ENCODE measurements around the gene THBS2. TPM values are rescaled to one million over a fixed set of nuclear protein-coding genes. Genes with fewer than 3 reads are reported as not detected.
"Not testable (repeated sequence)": the region's sequence is repeated elsewhere in the genome, so short reads cannot be mapped to it uniquely, and the experiment has no call there.

Gene THBS2
- total RNA-seq, 2 experiments from 2014 or later, result not detected

DNA sequence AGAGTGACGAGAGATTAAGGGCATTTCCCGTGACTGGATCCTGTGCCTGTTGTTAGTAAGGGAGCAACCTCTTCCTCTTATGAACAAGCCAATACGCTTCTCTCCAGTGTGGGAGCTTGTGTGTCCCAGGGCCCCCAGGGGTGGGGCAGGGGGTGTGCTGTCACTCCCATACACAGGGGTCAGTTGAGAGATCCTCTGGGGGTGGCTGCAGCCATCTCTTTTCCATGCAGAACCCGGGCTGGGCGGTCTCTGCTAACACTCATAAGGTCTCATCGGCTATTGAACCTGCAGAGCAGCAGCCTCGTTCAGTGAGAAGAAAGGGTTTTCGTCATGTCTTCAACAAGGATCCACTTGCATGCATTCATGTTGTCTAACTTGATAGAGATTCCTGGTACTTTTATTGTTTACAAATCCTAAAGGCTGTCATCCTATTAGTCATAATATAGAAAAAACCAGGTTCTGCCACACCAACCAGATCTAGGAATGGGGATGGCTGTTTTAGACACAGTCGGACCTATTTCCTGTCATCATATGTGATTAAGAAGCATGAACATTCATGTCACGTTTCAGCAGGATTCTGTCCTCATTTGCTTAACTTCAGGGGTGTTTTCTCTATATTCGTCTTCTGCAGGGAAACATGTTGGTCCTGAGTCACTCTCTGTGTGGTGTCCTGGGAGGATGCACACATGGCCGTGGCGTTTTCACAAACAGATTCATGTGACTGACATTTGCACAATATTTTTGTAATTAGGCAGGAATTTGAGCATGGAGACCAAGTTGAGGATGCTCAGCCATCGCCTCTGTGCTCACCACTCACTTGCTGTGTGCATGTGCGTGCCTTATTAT is 13.3 kb upstream of the THBS2 start:
- POLR2A ChIA-PET, result no interaction called here
- peaks cover 2% of the 10 kb centered on the region for H3K27me3 Mint-ChIP-seq
- no peak for DNase-seq
- H3K4me1 Mint-ChIP-seq, result no peaks in the 10 kb centered on the region
- H3K27ac Mint-ChIP-seq, result no peak overlapping the region
- CTCF ChIA-PET, result no interaction called here
- H3K9me3 Mint-ChIP-seq, result no peaks in the 10 kb centered on the region
- H3K4me3 Mint-ChIP-seq, result no peak overlapping the region
- no peaks in the 10 kb centered on the region for H3K36me3 Mint-ChIP-seq (ENCODE audit: low read depth)

DNA sequence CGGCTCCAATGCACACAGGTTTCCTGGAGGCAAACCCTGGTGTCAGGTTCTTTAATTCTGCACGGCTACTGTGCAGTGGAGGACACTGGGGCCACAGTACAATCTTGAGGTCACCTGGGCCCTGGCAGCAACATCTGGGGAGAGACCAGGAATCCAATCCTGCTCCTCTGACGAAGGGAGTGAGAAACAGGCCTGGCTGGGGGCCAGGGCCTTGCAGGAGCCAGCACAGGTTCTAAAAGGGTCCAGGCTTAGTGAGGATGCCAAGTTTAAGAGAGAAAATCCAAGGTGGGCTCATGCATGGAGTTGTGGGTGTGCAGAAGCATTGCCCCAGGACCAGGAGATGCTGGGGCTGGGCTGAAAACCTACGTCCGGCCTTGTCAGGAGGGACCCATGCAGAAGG is 12.6 kb upstream of the THBS2 start:
- H3K4me1 Mint-ChIP-seq, result no peaks in the 10 kb centered on the region
- no peaks in the 10 kb centered on the region for H3K36me3 Mint-ChIP-seq (ENCODE audit: low read depth)
- no peak for DNase-seq
- CTCF ChIA-PET, result no interaction called here
- POLR2A ChIA-PET, result no interaction called here
- no peak overlapping the region for H3K4me3 Mint-ChIP-seq
- no peak overlapping the region for H3K27ac Mint-ChIP-seq
- H3K27me3 Mint-ChIP-seq, result peaks cover 2% of the 10 kb centered on the region
- H3K9me3 Mint-ChIP-seq, result no peaks in the 10 kb centered on the region

DNA sequence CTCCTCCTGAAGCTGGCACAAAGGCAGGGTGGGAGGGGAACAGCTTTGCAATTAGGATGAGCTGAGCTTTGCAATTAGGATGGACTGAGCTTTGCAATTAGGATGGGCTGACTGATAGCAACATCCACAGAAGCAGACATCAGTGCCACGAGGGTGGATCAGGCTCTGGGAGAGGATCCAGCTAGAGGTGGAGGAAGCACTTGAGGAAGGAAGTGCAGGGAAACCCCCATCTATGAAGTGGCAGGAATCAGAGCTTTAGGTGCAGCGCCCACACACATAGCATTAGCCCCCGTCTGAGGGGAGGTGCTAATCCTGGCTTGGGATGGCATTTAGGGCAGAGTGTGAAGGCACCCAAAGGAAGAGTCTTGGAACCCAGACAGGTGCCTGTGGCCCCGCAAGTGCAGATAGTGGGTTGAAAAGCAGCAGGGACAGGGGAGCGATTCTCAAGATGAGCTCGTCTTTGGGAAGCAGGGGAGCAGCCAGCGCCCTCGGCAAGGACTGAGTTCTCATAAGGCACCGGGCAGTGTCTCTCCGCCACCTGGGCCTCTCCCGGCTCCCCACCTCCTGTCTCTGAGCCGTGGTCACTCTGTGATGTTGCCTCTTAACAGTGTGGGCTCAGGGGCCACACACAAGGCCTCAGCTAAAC is 12.0 kb upstream of the THBS2 start:
- Mint-ChIP-seq H3K9me3 (no peaks in the 10 kb centered on the region), H3K36me3 (ENCODE audit: low read depth) (no peaks in the 10 kb centered on the region), H3K4me3 (no peak overlapping the region), H3K27ac (no peak overlapping the region), H3K4me1 (no peaks in the 10 kb centered on the region), H3K27me3 (no peaks in the 10 kb centered on the region)
- POLR2A ChIA-PET, result no interaction called here
- CTCF ChIA-PET, result no interaction called here
- no peak for DNase-seq

- Mint-ChIP-seq H3K4me1 (no peaks in the 10 kb centered on the region), H3K36me3 (ENCODE audit: low read depth) (no peaks in the 10 kb centered on the region), H3K27me3 (no peaks in the 10 kb centered on the region), H3K9me3 (no peaks in the 10 kb centered on the region), H3K27ac (no peak overlapping the region), H3K4me3 (no peak overlapping the region)
- POLR2A ChIA-PET, result no interaction called here
- CTCF ChIA-PET, result no interaction called here
- no peak for DNase-seq
Measured at GRCh38 chr6:169263836-169264608, 10.4 kb upstream of the THBS2 start.

DNA sequence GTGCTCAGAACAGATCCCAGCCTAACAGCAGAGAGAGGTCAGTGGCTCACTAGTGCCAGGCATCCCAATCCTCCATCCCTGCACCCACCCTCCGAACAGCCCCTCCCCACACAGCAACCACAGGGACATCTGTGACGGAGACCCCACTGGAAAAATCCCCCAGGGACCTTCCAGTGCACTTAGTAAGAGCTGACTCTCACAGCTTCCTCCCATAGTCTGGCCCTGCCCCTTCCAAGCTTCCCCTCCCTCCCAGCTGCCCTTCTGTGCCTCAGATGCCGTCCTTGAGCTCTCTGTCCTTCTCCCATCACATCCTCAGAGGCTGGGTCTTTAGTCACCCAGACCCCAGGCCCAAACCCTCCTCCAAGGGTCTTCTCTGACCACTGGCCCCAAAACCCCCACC is 9.7 kb upstream of the THBS2 start:
- Mint-ChIP-seq H3K27ac (no peak overlapping the region), H3K4me1 (no peaks in the 10 kb centered on the region), H3K27me3 (no peaks in the 10 kb centered on the region), H3K4me3 (no peak overlapping the region), H3K9me3 (no peaks in the 10 kb centered on the region), H3K36me3 (ENCODE audit: low read depth) (no peaks in the 10 kb centered on the region)
- ChIA-PET POLR2A (no interaction called here), CTCF (no interaction called here)
- DNase-seq, result no peak

DNA sequence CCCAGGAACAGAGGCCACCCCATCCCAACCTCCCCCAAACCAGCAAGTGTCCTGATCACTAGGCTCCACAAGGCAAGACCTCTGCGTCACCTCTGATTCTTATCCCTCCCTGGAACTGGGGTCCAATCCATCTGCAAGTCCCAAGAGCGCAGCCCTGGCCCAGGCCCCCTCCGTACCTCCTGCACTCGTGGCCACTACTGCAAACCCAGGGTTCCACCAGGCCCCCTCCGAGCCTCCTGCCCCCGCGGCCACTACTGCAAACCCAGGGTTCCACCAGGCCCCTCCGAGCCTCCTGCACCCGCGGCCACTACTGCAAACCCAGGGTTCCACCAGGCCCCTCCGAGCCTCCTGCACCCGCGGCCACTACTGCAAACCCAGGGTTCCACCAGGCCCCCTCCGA is 9.0 kb upstream of the THBS2 start:
- POLR2A ChIA-PET; H3K9me3 Mint-ChIP-seq; CTCF ChIA-PET; DNase-seq; H3K4me1 Mint-ChIP-seq; H3K27ac Mint-ChIP-seq; H3K4me3 Mint-ChIP-seq; H3K27me3 Mint-ChIP-seq; H3K36me3 Mint-ChIP-seq (ENCODE audit: low read depth): not testable (repeated sequence)

- H3K9me3 Mint-ChIP-seq, result no peaks in the 10 kb centered on the region
- CTCF ChIA-PET, result no interaction called here
- H3K27me3 Mint-ChIP-seq, result peaks cover 44% of the 10 kb centered on the region
- H3K4me1 Mint-ChIP-seq, result no peaks in the 10 kb centered on the region
- no peak for DNase-seq
- H3K4me3 Mint-ChIP-seq, result no peak overlapping the region
- H3K27ac Mint-ChIP-seq, result no peak overlapping the region
- no peaks in the 10 kb centered on the region for H3K36me3 Mint-ChIP-seq (ENCODE audit: low read depth)
- POLR2A ChIA-PET, result no interaction called here
Measured at GRCh38 chr6:169256518-169256917, 2.9 kb upstream of the THBS2 start.

DNA sequence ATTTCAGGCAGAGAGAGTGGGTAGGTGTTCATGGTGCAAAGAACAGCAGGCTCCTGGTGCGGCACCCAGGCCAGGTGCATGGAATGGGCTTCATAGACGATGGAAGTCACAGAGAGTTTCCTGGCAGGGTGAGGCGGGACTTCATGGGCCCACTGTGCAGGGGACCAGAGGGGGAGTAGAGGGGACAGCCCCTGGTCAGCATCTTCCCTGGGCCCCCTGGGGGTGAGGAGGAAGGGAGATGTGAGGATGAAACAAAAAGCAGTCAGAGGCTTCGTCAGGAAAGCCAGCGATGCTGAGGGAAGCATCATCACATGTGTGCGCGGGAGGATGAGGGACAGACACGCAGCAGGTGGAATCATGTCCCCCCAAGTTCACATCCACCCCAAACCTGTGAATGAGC is 2.4 kb upstream of the THBS2 start:
- peaks cover 49% of the 10 kb centered on the region for H3K27me3 Mint-ChIP-seq
- H3K4me1 Mint-ChIP-seq, result no peaks in the 10 kb centered on the region
- H3K27ac Mint-ChIP-seq, result no peak overlapping the region
- DNase-seq, result no peak
- no peaks in the 10 kb centered on the region for H3K36me3 Mint-ChIP-seq (ENCODE audit: low read depth)
- ChIA-PET POLR2A (no interaction called here), CTCF (no interaction called here)
- no peaks in the 10 kb centered on the region for H3K9me3 Mint-ChIP-seq
- no peak overlapping the region for H3K4me3 Mint-ChIP-seq

- peaks cover 53% of the 10 kb centered on the region for H3K27me3 Mint-ChIP-seq
- H3K9me3 Mint-ChIP-seq, result no peaks in the 10 kb centered on the region
- H3K27ac Mint-ChIP-seq, result no peak overlapping the region
- H3K4me1 Mint-ChIP-seq, result no peaks in the 10 kb centered on the region
- CTCF ChIA-PET, result no interaction called here
- no peak overlapping the region for H3K4me3 Mint-ChIP-seq
- no peak for DNase-seq
- H3K36me3 Mint-ChIP-seq (ENCODE audit: low read depth), result no peaks in the 10 kb centered on the region
- POLR2A ChIA-PET, result no interaction called here
Measured at GRCh38 chr6:169255643-169256042, 2.0 kb upstream of the THBS2 start.

DNA sequence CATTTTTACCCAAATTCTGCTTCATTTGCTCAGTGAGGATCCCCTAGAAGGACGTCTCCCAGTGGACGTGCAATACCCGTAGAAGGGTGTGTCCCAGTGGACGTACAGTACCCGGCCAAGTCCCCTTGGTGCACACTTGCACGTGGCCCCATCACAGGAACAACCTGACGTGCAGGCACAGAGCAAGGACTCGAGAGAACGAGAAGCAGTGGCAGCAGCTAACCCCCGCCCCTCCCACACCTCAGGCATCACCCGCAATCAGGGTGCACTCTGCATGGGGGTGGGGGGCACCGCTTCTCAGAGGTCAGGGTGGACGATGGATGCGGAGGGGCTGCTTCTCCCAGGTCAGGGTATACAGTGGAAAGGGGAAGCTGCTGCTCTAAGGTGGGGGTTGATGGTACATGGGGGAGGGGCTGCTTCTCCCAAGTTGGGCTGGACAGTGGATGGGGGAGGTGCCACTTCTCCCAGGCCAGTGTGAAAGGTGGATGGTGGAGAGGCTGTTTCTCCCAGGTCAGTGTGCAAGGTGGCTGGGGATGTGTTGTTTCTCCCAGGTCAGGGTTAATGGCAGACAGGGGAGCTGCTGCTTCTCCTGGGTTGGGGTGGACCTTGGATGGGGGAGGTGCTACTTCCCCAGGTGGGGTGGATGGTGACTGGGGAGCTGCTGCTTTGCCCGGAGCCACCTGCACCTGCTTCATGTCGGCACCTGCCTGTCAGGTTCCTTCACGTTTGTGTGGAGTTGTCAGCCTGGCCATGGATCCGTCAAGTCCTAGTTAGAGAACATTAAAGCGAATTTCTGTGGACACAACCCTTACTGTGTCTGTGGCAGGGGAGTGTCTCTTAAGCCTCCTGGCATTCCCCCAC is 1.0 kb upstream of the THBS2 start:
- ChIA-PET POLR2A (no interaction called here), CTCF (no interaction called here)
- Mint-ChIP-seq H3K27ac (no peak overlapping the region), H3K36me3 (ENCODE audit: low read depth) (no peaks in the 10 kb centered on the region), H3K27me3 (peaks cover 56% of the 10 kb centered on the region), H3K4me1 (no peaks in the 10 kb centered on the region), H3K4me3 (no peak overlapping the region), H3K9me3 (no peaks in the 10 kb centered on the region)
- DNase-seq, result no peak

- ChIA-PET CTCF (no interaction called here), POLR2A (no interaction called here)
- no peaks in the 10 kb centered on the region for H3K4me1 Mint-ChIP-seq
- no peak overlapping the region for H3K4me3 Mint-ChIP-seq
- peaks cover 56% of the 10 kb centered on the region for H3K27me3 Mint-ChIP-seq
- H3K9me3 Mint-ChIP-seq, result peaks cover 5% of the 10 kb centered on the region
- DNase-seq, result no peak
- no peak overlapping the region for H3K27ac Mint-ChIP-seq
- no peaks in the 10 kb centered on the region for H3K36me3 Mint-ChIP-seq (ENCODE audit: low read depth)
Measured at GRCh38 chr6:169252505-169253189, 999 bp downstream of the THBS2 start.

DNA sequence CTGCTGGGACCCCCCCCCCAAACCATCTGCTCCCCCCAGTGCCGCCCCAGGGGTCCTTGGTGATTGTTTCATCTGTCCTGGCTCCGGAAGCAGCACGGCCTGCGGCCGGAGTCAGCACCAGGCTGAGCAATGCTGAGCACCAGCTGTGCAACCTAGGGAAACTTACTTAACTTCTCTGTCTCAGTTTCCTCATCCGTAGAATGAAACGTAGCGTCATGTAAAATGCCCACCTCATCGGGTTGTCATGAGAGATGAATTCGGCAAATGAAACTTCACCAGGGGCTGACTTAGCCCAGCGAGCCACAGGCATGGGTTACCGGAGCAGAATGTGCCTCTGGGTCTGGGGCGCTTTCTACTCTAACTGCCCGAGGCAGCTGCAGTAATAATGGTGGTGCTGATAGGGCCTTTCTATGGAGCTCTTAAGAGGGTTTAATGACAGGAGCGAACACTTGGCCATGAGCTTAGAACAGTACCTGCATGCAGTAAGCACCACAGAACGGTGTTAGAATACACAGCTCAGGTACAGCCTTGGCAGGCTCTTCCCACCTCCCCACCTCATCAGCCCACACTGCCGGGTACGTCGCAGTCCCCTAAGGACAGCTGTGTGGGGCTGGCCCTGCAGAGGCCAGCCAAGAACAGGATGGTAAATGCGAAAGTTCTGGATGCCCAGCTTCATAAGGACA is 1.7 kb downstream of the THBS2 start:
- DNase-seq, result no peak
- CTCF ChIA-PET, result no interaction called here
- no peaks in the 10 kb centered on the region for H3K36me3 Mint-ChIP-seq (ENCODE audit: low read depth)
- POLR2A ChIA-PET, result no interaction called here
- H3K27me3 Mint-ChIP-seq, result peaks cover 51% of the 10 kb centered on the region
- no peaks in the 10 kb centered on the region for H3K4me1 Mint-ChIP-seq
- H3K27ac Mint-ChIP-seq, result no peak overlapping the region
- peaks cover 10% of the 10 kb centered on the region for H3K9me3 Mint-ChIP-seq
- no peak overlapping the region for H3K4me3 Mint-ChIP-seq
